Activated CD8-positive, alpha-beta memory T cell treated with anti-CD3 and anti-CD28 coated beads, Interleukin-2, amount 50 U/mL, for 24 hours (primary cell): ENCODE results near the gene PPCS.
A peak's percentile ranks its signal among the peaks of the same experiment; 100 is the strongest.
"Not testable (repeated sequence)": the region's sequence is repeated elsewhere in the genome, so short reads cannot be mapped to it uniquely, and the experiment has no call there.

Experiments
- DNase-seq: peaks from one replicate; pipeline ENCODE4 v3.0.0-alpha.2; 2020; ENCODE audit errors: extremely low read depth

Gene PPCS

GRCh38 chr1:42453386-42453785 is 3.0 kb upstream of the PPCS start:
- DNase-seq: no peak

DNA sequence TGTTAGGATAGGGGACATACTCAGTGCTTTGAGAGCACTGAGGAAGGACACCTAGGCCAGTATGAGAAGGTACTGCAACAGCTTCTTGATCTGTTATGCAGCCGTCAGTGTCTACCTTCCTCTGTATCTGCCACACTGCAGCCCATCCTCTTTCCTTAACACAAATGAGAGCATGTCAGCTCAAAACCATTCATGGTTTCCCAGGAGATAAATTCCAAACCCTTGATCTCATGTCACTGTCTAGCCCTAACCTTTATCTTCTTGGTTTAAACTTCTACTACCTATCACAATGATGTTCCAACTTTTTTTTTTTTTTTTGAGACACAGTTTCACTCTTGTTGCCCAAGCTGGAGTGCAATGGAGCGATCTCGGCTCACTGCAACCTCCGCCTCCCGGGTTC is 1.9 kb upstream of the PPCS start:
- no peak for DNase-seq

GRCh38 chr1:42456754-42457089 is 379 bp downstream of the PPCS start:
- DNase-seq: no peak

DNA sequence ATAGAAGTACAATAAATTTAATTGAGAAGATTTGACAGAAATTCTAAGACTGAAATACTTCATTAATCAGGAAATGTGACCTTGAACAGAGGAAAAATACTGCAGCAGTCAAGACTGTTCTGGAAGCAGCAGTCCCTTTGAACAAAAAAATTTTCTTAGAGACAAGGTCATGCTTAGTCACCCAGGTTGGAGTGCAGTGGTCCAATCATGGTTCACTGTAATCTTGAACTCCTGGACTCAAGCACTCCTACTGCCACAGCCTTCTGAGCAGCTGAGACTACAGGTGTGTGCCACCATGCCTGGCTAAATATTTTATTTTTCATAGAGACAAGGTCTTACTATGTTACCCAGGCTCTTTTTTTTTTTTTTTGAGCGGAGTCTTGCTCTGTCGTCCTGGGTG is 4.9 kb downstream of the PPCS start:
- no peak for DNase-seq

GRCh38 chr1:42462828-42463763 is 6.8 kb downstream of the PPCS start, which contains the start of gene CCDC30:
Gene CCDC30, plus strand, starts transcription at chr1:42463286. Its CDS starts 17,266 bp downstream, at chr1:42480552.
- peak; percentile 94 for DNase-seq

- DNase-seq: no peak
Observed at GRCh38 chr1:42463921-42464320, 7.6 kb downstream of the PPCS start.

DNA sequence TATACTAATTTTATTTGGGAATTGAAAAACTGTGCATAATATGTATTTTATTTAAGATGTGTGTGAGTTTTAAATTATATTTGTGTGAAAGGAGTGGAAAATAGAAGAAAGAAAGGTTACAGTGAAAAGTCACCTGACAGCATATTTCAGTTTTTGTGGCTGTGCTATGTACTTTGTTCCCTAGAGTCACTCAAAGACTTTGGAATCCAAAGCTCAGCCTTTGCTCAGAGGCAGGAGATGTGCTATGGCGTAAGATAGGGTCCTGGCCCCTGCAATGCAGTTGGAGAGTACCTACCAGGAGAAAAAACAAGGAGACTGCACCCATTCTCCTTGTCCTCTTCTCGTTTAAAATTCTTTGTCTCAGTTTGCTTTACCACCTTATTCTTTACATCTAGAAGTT is 9.7 kb downstream of the PPCS start:
- DNase-seq: no peak

- no peak for DNase-seq
Observed at GRCh38 chr1:42469727-42470126, 13.4 kb downstream of the PPCS start.

GRCh38 chr1:42476605-42477004 is 20.3 kb downstream of the PPCS start:
- DNase-seq: no peak

DNA sequence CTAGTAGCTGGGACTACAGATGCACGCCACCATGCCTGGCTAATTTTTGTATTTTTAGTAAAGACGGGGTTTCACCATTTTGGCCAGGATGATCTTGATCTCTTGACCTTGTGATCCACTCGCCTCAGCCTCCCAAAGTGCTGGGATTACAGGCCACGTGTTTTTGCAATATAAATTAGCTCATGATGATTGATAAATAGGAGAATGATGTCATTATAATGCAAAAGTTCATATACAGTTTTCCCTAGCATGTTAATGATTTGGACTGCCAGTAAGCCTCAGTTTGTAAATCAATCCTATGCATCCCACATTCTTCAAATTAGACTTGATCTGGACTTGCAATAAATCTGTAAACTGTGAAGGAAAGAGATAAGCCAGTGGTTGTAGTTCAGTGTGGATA is 21.0 kb downstream of the PPCS start:
- DNase-seq: not testable (repeated sequence)

DNA sequence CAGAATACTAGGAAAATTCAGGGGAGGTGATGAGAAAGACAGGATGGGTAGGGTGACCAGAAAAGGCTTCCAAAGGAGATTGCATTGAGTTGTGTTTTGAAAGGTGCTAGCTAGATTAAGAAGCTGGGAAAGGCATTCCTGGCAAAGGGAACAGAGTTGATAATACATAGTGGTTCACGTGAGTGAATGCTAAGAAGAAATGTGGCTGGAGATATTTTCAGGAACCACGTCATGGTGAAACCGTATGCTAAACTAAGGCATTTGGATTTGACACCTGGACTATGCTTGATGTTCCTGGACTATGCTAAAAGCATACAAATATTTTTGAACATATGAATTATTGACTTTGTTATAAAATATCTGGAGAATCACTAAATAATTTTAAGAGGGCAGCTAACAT is 21.4 kb downstream of the PPCS start:
- DNase-seq: no peak

- DNase-seq: no peak
Observed at GRCh38 chr1:42479621-42480020, 23.3 kb downstream of the PPCS start.

GRCh38 chr1:42480921-42481320 is 24.6 kb downstream of the PPCS start:
- DNase-seq: no peak

DNA sequence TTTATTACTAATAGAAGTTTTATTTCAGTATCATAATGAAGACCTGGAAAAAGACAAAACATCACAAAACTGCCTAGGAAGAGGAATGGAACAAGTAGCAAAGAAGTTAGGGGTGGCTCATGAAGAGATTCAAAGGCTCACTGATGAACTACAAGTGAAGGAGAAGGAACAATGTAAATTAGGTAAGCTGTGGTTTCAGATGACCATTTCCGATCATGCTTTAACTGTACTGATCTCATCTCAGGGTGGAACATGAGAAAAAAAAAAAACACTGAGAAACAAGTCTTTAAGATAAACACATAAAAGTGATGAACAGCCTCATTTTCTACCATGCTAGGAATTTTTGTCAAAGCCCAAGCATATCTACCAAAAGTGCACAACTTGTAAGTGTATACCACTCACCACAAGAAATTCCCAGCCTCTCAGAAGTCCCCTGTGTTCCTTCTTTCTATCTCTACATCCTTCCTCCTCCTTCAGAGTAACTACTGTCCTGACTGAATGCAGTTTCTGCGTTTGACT is 26.4 kb downstream of the PPCS start:
- no peak for DNase-seq

DNA sequence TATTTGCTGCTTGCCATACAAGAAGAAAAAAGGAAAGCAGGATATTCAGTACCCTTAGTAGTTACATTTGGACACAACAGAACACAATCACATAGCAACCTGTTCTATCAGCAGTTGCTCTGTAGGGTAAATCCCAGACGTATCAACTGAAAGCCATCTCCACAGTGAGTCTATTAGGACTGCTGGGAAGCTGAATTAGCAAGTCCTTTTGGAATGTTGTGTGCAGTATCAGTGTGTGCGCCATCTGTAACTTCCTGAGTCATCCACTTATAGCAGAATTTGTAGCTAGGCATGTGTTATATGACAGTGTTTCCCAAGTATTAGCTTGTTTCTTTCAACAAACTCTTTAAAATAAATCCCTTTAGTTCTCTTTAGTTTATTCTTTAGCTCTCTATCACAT is 28.0 kb downstream of the PPCS start:
- DNase-seq: no peak

GRCh38 chr1:42490237-42490636 is 33.9 kb downstream of the PPCS start:
- no peak for DNase-seq

- not testable (repeated sequence) for DNase-seq
Observed at GRCh38 chr1:42502031-42502430, 45.7 kb downstream of the PPCS start.

DNA sequence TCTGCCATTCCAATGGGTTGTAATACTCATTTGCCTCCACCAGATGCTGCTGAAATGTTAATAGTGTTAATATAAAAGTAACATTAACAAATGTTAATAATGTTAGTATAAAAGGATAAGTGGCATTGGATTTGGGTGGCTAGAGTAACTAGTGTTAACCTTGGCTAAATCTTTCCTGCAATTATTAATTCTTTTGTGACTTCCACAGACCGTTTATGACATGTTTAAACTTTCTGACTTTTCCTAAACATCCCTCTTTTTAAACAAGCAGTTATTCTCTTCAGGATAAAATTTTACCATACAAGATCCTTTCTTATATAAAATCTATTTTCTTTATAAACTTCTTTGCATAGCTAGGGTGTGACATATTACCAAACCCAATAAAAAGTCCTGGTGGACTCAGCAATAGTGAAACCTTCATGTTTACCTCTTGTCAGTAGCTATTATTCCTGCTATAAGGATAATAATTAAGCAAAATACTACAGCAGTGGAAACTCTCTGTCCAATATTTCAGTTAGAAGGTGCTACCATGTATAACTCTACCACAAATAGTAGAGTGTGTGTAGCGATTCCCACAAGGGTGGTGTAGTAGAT is 48.3 kb downstream of the PPCS start:
- DNase-seq: no peak

GRCh38 chr1:42506576-42506975 is 50.2 kb downstream of the PPCS start:
- DNase-seq: no peak
